Lower lobe of right lung (tissue), 2 donors: ENCODE results near the gene OR5T3. TPM values are rescaled to one million over a fixed set of nuclear protein-coding genes. Genes with fewer than 3 reads are reported as not detected.

Experiments
- ATAC-seq, 2 donors: fragments of 200-7000 bp; cut with Tn5 transposase; one replicate each; pipeline ENCODE4 v1.9.1; 2020 to 2022; ENCODE audit warnings: mild to moderate bottlenecking in 2 of 2, moderate library complexity in 2 of 2
- DNase-seq: peaks from one replicate; pipeline ENCODE4 v3.0.0-alpha.2; 2020
- H3K27ac ChIP-seq: fragments of 200-600 bp; one replicate; pipeline ENCODE4 v1.8.0; 2022
- H3K27me3 ChIP-seq: fragments of 200-600 bp; one replicate; pipeline ENCODE4 v1.8.0; 2022; ENCODE audit warnings: low read depth
- H3K36me3 ChIP-seq: fragments of 200-600 bp; one replicate; pipeline ENCODE4 v1.8.0; 2022; ENCODE audit warnings: mild to moderate bottlenecking
- H3K4me1 ChIP-seq: fragments of 200-600 bp; one replicate; pipeline ENCODE4 v1.8.0; 2022
- H3K4me3 ChIP-seq: fragments of 200-600 bp; one replicate; pipeline ENCODE4 v1.8.0; 2022; ENCODE audit warnings: mild to moderate bottlenecking
- H3K9me3 ChIP-seq: fragments of 200-600 bp; one replicate; pipeline ENCODE4 v1.8.0; 2022
- intact Hi-C: fragments of 100-400 bp; cut with DNase I; formaldehyde crosslinking; loops from one replicate; pipeline ENCODE4 v1.11.0; 2022
- total RNA-seq: library from RNA; stranded (reverse); fragmentation: NEBNext Ultra II Directional; extraction: Animal tissue kit (Norgen Biotek cat#: 25700); gene quantifications from one replicate; pipeline ENCODE4 v1.2.1, GENCODE V29; 2021
- TF ChIP-seq, protein P1 (sequence below): fragments of 200-600 bp; IDR thresholded peaks from one replicate; pipeline ENCODE4 v1.8.0; 2022; ENCODE audit warnings: antibody characterized with exemption, mild to moderate bottlenecking
- donor health status: DM: no; HTN: yes; CAD: no; lungs with severe emphysema.

Gene OR5T3
- total RNA-seq, 1 donor from 2014 or later = not detected

DNA sequence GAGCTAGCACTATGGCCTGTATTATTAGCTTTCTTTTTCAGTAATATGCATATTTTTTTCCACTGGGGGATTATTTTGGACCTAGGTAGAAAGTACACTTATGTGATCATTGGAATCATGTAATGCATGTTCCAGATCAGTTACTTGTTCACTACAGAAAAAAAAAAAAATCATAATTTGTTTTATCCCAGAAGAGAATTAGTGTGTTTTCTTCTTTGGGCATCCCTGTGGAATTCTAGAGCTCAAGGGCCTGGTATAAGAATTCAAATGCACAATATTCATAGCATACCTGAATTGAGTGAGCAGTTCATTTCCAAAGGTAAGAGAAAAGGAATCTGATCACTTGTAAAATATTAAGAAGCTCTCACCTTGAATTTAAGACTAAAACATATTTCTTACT is 21.8 kb downstream of the OR5T3 start, which contains the start of gene OR5T1:
TSS of gene OR5T1 (plus strand) at position 301 of the 400 bp plus-strand sequence. CDS start 1,485 bp downstream, outside the sequence.
- Histone ChIP-seq H3K9me3 (no peaks in the 10 kb centered on the region), H3K4me3 (no peak within 1 kb of the TSS), H3K4me1 (no peaks in the 10 kb centered on the region), H3K36me3 (no peaks in the 10 kb centered on the region), H3K27ac (no peak within 1 kb of the TSS), H3K27me3 (no peaks in the 10 kb centered on the region)
- intact Hi-C loops = no loop called here
- TF ChIP-seq, protein P1, sequence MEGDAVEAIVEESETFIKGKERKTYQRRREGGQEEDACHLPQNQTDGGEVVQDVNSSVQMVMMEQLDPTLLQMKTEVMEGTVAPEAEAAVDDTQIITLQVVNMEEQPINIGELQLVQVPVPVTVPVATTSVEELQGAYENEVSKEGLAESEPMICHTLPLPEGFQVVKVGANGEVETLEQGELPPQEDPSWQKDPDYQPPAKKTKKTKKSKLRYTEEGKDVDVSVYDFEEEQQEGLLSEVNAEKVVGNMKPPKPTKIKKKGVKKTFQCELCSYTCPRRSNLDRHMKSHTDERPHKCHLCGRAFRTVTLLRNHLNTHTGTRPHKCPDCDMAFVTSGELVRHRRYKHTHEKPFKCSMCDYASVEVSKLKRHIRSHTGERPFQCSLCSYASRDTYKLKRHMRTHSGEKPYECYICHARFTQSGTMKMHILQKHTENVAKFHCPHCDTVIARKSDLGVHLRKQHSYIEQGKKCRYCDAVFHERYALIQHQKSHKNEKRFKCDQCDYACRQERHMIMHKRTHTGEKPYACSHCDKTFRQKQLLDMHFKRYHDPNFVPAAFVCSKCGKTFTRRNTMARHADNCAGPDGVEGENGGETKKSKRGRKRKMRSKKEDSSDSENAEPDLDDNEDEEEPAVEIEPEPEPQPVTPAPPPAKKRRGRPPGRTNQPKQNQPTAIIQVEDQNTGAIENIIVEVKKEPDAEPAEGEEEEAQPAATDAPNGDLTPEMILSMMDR = no peak
- ATAC-seq (no peak), DNase-seq (no peak)

DNA sequence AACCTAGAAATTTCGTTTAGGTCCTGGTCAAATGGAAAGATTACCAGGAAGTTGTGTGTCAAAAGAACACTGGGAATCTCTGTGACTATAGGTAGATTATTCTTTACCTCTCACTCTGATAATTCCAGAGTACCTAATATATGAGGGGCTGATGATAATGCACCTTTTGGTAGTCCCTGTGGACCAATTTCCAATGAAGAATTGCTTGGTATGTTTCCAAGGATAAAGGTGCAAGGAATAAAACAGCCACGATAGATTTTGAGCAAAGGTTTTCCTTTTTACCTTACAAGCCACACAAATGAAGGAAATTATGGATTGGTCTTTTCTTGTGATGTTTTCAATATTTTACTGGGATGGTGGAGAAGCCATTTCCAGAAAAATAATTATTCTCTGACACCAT is 40.1 kb downstream of the OR5T3 start, which contains the start of gene OR8H1:
TSS of gene OR8H1 (minus strand) at position 101 of the 400 bp plus-strand sequence. CDS start 1,192 bp downstream, outside the sequence.
- Histone ChIP-seq H3K27me3 (no peaks in the 10 kb centered on the region), H3K4me1 (no peaks in the 10 kb centered on the region), H3K4me3 (no peak within 1 kb of the TSS), H3K27ac (no peak within 1 kb of the TSS), H3K9me3 (no peaks in the 10 kb centered on the region), H3K36me3 (no peaks in the 10 kb centered on the region)
- intact Hi-C loops = no loop called here
- DNase-seq (no peak), ATAC-seq (no peak)
- TF ChIP-seq, protein P1 = no peak

DNA sequence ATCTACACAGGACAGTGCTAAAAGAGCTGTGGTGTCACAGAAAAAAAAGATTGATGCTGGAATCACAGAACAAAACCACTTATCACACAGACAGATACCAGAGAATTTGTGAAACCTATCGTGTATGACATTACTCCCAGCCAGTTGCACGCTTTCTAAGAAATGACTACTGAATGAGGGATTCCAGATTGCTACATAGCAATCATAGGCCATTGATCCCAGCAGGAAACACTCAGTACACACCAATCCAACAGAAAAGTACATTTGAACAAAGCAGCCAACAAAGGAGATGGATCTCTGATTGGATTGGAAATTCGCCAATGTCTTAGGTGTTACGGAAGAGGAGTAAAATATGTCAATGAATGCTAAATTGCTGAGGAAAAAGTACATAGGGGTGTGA is 44.8 kb downstream of the OR5T3 start:
- H3K36me3 ChIP-seq = no peaks in the 10 kb centered on the region
- intact Hi-C loops = no loop called here
- ATAC-seq = no peak

More for the DNA sequence above, 44.8 kb downstream of the OR5T3 start:
- Histone ChIP-seq H3K4me1 (no peaks in the 10 kb centered on the region), H3K27ac (no peak overlapping the region), H3K27me3 (no peaks in the 10 kb centered on the region), H3K4me3 (no peak overlapping the region), H3K9me3 (no peaks in the 10 kb centered on the region)
- TF ChIP-seq, protein P1 = no peak
- DNase-seq = no peak

Other genes starting within 250 kb of the OR5T3 start
- not detected for gene OR5AS1, start 224.6 kb upstream of the OR5T3 start, total RNA-seq
- gene OR8I2, start 158.9 kb upstream of the OR5T3 start, total RNA-seq = not detected
- gene OR8H2, start 148.6 kb upstream of the OR5T3 start, total RNA-seq = not detected
- gene OR8H3, start 129.9 kb upstream of the OR5T3 start, total RNA-seq = not detected
- gene OR8J3, start 112.1 kb upstream of the OR5T3 start, total RNA-seq = not detected
- gene OR8K5, start 91.9 kb upstream of the OR5T3 start, total RNA-seq = not detected
- not detected for gene OR5J2, start 75.6 kb upstream of the OR5T3 start, total RNA-seq
- not detected for gene OR5T2, start 18.0 kb upstream of the OR5T3 start, total RNA-seq
- not detected for gene OR5T1, start 21.9 kb downstream of the OR5T3 start, total RNA-seq
- not detected for gene OR8H1, start 40.0 kb downstream of the OR5T3 start, total RNA-seq
- not detected for gene OR8K3, start 62.9 kb downstream of the OR5T3 start, total RNA-seq
- not detected for gene OR8K1, start 93.8 kb downstream of the OR5T3 start, total RNA-seq
- not detected for gene OR8J1, start 102.0 kb downstream of the OR5T3 start, total RNA-seq
- not detected for gene OR8U1, start 123.4 kb downstream of the OR5T3 start, total RNA-seq
- gene OR5AL1, start 160.4 kb downstream of the OR5T3 start, total RNA-seq = not detected
- gene OR5M3, start 221.1 kb downstream of the OR5T3 start, total RNA-seq = not detected
- gene OR5M8, start 239.1 kb downstream of the OR5T3 start, total RNA-seq = not detected